ENCODE measurements around the gene ZNF502. TPM values are rescaled to one million over a fixed set of nuclear protein-coding genes. Genes with fewer than 3 reads are reported as not detected.

Gene ZNF502
- total and polyA plus RNA-seq, 2 donors (not counting 1 experiment from before 2014, with no cell fraction given): 1.4 to 5.5 TPM

- peak overlapping the region; percentile 98 for H3K4me2 ChIP-seq (replicated peaks; ENCODE audit: low read depth, low read length, poor library complexity, severe bottlenecking)
- Mint-ChIP-seq H3K9me3 (ENCODE audit: insufficient read depth) (peaks cover 2% of the 10 kb centered on the region), H3K4me1 (peaks cover 22% of the 10 kb centered on the region), H3K27ac (peak overlapping the region; percentile 96), H3K4me3 (peak overlapping the region; percentile 93), H3K27me3 (no peaks in the 10 kb centered on the region)
- DNase-seq (no peak), ATAC-seq (ENCODE audit: low read depth) (no peak)
- H2AFZ ChIP-seq (ENCODE audit: insufficient read depth, low read depth, low read length, poor library complexity, severe bottlenecking): peak overlapping the region; percentile 95
- ChIA-PET CTCF (interaction anchor here (0.8 to 1.3 kb wide), 2 partner anchors 32 to 33 kb away, joined by 3 to 4 read pairs; partner anchors contain the start of gene ZNF501), POLR2A (interaction anchor here (0.7 to 1.5 kb wide), 6 partner anchors 137 to 424 kb away, joined by 3 to 4 read pairs (median 3); partner anchors contain the start of genes EXOSC7, ZDHHC3, ZKSCAN7 and ZNF197)
- peaks cover 0 to 13% (median 3%) of the 10 kb centered on the region in 3 donors for H3K9me3 ChIP-seq (ENCODE audit: control extremely low read depth in 1 of 3, control insufficient read depth in 2 of 3, insufficient read depth in 1 of 3, low read length in 2 of 3)
- peaks cover 53% of the 10 kb centered on the region for H3K79me2 ChIP-seq (ENCODE audit: control insufficient read depth, insufficient read depth, low read length)
- H4K20me1 ChIP-seq (ENCODE audit: control insufficient read depth, insufficient read depth, low read length, poor library complexity, severe bottlenecking): no peaks in the 10 kb centered on the region
- intact Hi-C loops (cut with micrococcal nuclease): loop anchor here (5.0 kb wide), 2 partner anchors 1140 to 1990 kb away; partner anchors contain the start of genes ANO10 and CCDC13
- H3K9ac ChIP-seq (ENCODE audit: low read length): peak overlapping the region; percentile 96
- WGBS (ENCODE audit: insufficient coverage): 0% methylated on average over 5 of the region's 9 CpGs
- peak overlapping the region; percentile 70 to 90 (median 88) for H3K4me3 ChIP-seq (ENCODE audit: control extremely low read depth in 1 of 5, extremely low read depth in 1 of 5, insufficient read depth in 1 of 5, low read depth in 2 of 5, low read length in 4 of 5)
- H3K27me3 ChIP-seq (replicated peaks in 1 of 4; ENCODE audit: control extremely low read depth in 1 of 4, control insufficient read depth in 3 of 4, insufficient read depth in 4 of 4, low read length in 3 of 4): no peaks in the 10 kb centered on the region
- H3K36me3 ChIP-seq (replicated peaks in 1 of 2; ENCODE audit: control extremely low read depth in 1 of 2, control insufficient read depth in 1 of 2, extremely low read depth in 1 of 2, insufficient read depth in 2 of 2, low read length in 1 of 2): peaks cover 2 to 4% of the 10 kb centered on the region in 2 experiments
- no peak overlapping the region for H3K27ac ChIP-seq (ENCODE audit: low read length in 2 of 2)
- TF ChIP-seq EZH2 (IDR thresholded peaks at IDR 0.05; ENCODE audit: borderline replicate concordance, insufficient read depth, low read depth, low read length, poor library complexity, severe bottlenecking) (no peak), CTCF (IDR thresholded peaks at IDR 0.05) (no peak)
- peaks cover 6 to 15% of the 10 kb centered on the region in 2 donors for H3K4me1 ChIP-seq (ENCODE audit: control insufficient read depth in 2 of 2, insufficient read depth in 2 of 2, low read length in 2 of 2)
Measured at GRCh38 chr3:44762170-44762677, 49.8 kb downstream of the ZNF502 start.

GRCh38 chr3:44762690-44763089 lies 50.2 kb downstream of the ZNF502 start:
- Histone ChIP-seq H4K20me1 (ENCODE audit: control insufficient read depth, insufficient read depth, low read length, poor library complexity, severe bottlenecking) (no peaks in the 10 kb centered on the region), H2AFZ (ENCODE audit: insufficient read depth, low read depth, low read length, poor library complexity, severe bottlenecking) (peak overlapping the region; percentile 95), H3K9me3 (ENCODE audit: control extremely low read depth in 1 of 3, control insufficient read depth in 2 of 3, insufficient read depth in 1 of 3, low read length in 2 of 3) (peaks cover 0 to 13% (median 3%) of the 10 kb centered on the region in 3 donors), H3K4me3 (ENCODE audit: control extremely low read depth in 1 of 5, extremely low read depth in 1 of 5, insufficient read depth in 1 of 5, low read depth in 2 of 5, low read length in 4 of 5) (no peak overlapping the region), H3K4me1 (ENCODE audit: control insufficient read depth in 2 of 2, insufficient read depth in 2 of 2, low read length in 2 of 2) (peaks cover 6 to 15% of the 10 kb centered on the region in 2 donors), H3K27me3 (replicated peaks in 1 of 4; ENCODE audit: control extremely low read depth in 1 of 4, control insufficient read depth in 3 of 4, insufficient read depth in 4 of 4, low read length in 3 of 4) (no peaks in the 10 kb centered on the region), H3K79me2 (ENCODE audit: control insufficient read depth, insufficient read depth, low read length) (peaks cover 51% of the 10 kb centered on the region), H3K27ac (ENCODE audit: low read length in 2 of 2) (no peak overlapping the region), H3K9ac (ENCODE audit: low read length) (no peak overlapping the region), H3K36me3 (replicated peaks in 1 of 2; ENCODE audit: control extremely low read depth in 1 of 2, control insufficient read depth in 1 of 2, extremely low read depth in 1 of 2, insufficient read depth in 2 of 2, low read length in 1 of 2) (peaks cover 1 to 4% of the 10 kb centered on the region in 2 experiments), H3K4me2 (replicated peaks; ENCODE audit: low read depth, low read length, poor library complexity, severe bottlenecking) (peak overlapping the region; percentile 98)
- intact Hi-C loops (cut with micrococcal nuclease): loop anchor here (5.0 kb wide), 2 partner anchors 1140 to 1990 kb away; partner anchors contain the start of genes ANO10 and CCDC13
- H3K27ac Mint-ChIP-seq: no peak overlapping the region
- ChIA-PET CTCF (no interaction called here), POLR2A (interaction anchor here (0.7 to 1.5 kb wide), 3 partner anchors 178 to 425 kb away, joined by 3 read pairs; no protein-coding TSS in a partner anchor)
- WGBS (ENCODE audit: insufficient coverage): no CpG with 5 or more reads among the region's 5 CpGs
- H3K9me3 Mint-ChIP-seq (ENCODE audit: insufficient read depth): peaks cover 2% of the 10 kb centered on the region
- peak overlapping the region; percentile 93 for H3K4me3 Mint-ChIP-seq
- no peaks in the 10 kb centered on the region for H3K27me3 Mint-ChIP-seq
- ATAC-seq (ENCODE audit: low read depth): no peak
- no peak for TF ChIP-seq CTCF (IDR thresholded peaks at IDR 0.05)
- TF ChIP-seq EZH2 (IDR thresholded peaks at IDR 0.05; ENCODE audit: borderline replicate concordance, insufficient read depth, low read depth, low read length, poor library complexity, severe bottlenecking): no peak
- peaks cover 19% of the 10 kb centered on the region for H3K4me1 Mint-ChIP-seq
- no peak for DNase-seq

All from B cell (primary cell).